Vein endothelial cell (primary cell): Measurements from ENCODE around the gene ARSI. TPM values are rescaled to one million over a fixed set of nuclear protein-coding genes. Genes with fewer than 3 reads are reported as not detected.

Experiments used
- total RNA-seq: library from RNA; depleted of rRNA; stranded (reverse); fragments of >200 nt; gene quantifications from 2 replicates; pipeline ENCODE4 v1.2.3, GENCODE V29; 2012

The ARSI gene
- total RNA-seq = under 0.01 and 0.19 TPM in 2 replicates

DNA sequence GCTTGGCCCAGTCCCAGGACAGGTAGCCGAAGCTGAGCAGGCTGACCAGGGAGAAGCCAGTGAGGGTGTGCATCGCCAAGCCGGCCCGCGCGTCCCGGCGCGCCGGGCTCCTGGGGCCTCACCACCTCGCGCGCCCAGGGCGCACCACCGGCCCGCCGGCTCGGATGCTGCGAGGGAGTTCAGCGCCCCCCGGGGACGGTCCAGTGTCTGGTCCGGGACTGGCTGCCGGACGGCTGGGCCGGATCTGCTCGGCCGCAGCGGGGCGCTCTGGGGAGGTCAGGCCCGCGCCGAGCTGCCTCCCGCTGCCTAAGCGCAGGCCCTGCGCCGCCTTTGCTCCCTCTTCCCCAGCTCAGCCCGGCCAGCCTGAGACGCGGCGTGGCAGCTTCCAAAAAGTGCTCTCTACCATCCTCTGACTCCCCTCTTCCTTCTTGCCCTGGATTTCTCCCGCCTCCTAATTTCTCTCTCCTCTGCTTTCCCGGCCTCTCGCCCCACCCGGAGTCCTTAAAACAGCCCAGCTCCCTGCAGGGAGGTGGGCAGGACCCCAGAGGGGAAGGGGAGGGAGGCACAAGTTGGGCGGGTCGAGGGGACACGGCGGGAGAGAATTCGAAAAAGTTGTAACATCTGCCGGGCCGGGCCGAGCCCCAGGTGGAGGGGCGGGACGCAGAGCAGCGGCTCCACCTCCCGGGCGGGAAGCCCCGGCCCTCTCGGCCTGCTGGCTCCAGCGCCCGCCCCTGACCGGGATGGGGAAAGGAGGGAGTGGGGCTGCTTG is at the start of gene ARSI:
Gene ARSI (minus strand): TSS at position 605 of the 769 bp plus-strand sequence. CDS start 532 bp downstream, at position 73.

DNA sequence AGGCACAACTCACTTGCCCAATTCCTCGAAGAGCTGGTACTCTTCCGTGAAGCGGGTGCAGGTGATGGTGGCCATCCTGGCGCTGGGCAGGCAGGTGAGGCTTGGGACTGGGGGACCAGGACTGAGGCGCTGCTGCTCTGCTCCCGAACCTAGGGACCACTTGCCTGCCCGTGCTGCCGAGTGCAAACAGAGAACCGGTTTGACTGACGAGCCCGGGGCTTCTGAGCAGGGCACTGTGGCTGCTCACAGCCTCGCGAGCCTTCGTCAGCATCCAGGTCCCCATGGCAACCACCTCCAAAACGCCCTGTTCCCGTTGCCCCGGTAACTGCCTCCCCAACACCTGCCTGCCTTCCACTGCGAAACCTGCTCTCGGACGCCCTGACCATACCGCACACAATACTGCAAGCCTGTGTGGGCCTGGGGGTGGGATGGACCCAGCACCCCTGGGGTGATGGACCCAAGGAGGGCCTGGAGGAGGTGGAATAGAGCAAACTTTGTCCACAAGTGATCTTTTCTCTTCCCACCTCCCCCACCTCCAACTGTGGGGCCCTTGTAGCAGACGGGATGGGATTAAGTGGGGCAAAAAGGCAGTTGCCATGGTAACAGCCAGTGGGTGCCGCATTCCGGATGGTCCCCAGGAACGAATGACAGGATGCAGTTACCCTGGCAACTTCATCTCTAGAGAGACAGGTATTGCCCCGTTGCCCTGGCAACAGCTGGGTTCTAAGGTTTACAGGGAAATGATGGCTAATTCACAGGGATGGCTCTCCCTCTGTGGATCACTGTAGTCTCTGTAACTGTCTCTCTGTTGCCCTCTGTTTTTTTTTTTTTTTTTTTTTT is 12.9 kb downstream of the ARSI start, which contains the start of gene CAMK2A:
Gene CAMK2A (minus strand): TSS at position 223 of the 840 bp plus-strand sequence. CDS start 148 bp downstream, at position 75.

Other genes with a start within 250 kb of the ARSI start
- not detected in 2 replicates for gene CSF1R, start 216.4 kb downstream of the ARSI start, total RNA-seq
- gene PDGFRB, start 147.1 kb downstream of the ARSI start, total RNA-seq = 1.3 and 5.9 TPM in 2 replicates
- gene CDX1, start 136.1 kb downstream of the ARSI start, total RNA-seq = not detected in 2 replicates
- gene SLC6A7, start 112.8 kb downstream of the ARSI start, total RNA-seq = not detected in 2 replicates
- gene CAMK2A, start 13.1 kb downstream of the ARSI start, total RNA-seq = not detected in 2 replicates
- gene TCOF1, start 54.8 kb upstream of the ARSI start, total RNA-seq = 24.8 and 28.1 TPM in 2 replicates
- 0.98 and 1.7 TPM in 2 replicates for gene CD74, start 110.0 kb upstream of the ARSI start, total RNA-seq
- gene RPS14, start 146.8 kb upstream of the ARSI start, total RNA-seq = 2,576 and 2,669 TPM in 2 replicates
- 77.1 and 124 TPM in 2 replicates for gene NDST1, start 205.2 kb upstream of the ARSI start, total RNA-seq